Measurements from ENCODE around the gene ENKD1. TPM values are rescaled to one million over a fixed set of nuclear protein-coding genes. Genes with fewer than 3 reads are reported as not detected.

The ENKD1 gene
- total RNA-seq, 2 donors from 2014 or later = 19.0 to 21.2 TPM

DNA sequence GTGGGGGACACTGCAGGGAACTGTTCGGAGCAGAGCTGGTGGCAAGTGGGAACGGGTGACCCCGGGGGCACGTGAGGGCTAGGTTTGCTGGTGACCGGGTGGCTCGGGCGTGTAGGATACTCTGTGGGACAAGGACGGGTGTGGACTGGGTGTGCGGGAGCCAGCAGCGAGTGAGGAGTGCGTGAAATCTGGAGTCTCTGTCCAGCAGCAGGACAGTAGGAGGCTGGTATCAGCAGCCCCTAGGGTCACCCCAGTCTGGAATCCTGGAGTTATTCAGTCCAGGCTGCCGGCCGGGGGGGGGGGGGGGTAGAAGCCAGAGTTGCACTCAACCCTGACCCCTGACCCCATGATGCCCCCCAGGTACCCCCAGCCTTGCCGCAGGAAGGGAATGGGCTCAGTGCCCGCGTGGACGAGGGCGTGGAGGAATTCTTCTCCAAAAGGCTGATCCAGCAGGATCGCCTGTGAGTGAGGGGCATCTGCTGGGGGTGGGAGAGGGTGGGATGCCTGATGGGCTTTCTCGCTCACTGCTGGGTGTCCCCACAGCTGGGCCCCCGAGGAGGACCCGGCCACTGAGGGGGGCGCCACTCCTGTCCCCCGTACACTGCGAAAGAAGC lies 12.7 kb downstream of the ENKD1 start:
- Histone ChIP-seq H3K9me3 (ENCODE audit: control insufficient read depth, low read length) (no peaks in the 10 kb centered on the region), H3K9ac (ENCODE audit: extremely low read depth, low read length, poor library complexity, severe bottlenecking) (no peak overlapping the region), H3K27ac (ENCODE audit: low read depth, low read length) (no peak overlapping the region), H3K36me3 (ENCODE audit: control insufficient read depth, insufficient read depth, low read length) (peaks cover 8% of the 10 kb centered on the region), H3K4me3 (ENCODE audit: low read length) (peak overlapping the region; percentile 67), H3K4me1 (ENCODE audit: control insufficient read depth, insufficient read depth, low read length) (no peaks in the 10 kb centered on the region), H3K27me3 (ENCODE audit: control insufficient read depth, insufficient read depth, low read length, poor library complexity, severe bottlenecking) (peaks cover 7% of the 10 kb centered on the region)
- peaks cover 4% of the 10 kb centered on the region for H3K36me3 Mint-ChIP-seq (ENCODE audit: low read depth)
- WGBS, 2 experiments (ENCODE audit: insufficient coverage in 1 of 2, insufficient read length in 1 of 2) = 62 to 65% methylated on average over 20 to 25 of the region's 25 CpGs
- H3K4me1 Mint-ChIP-seq = peaks cover 2% of the 10 kb centered on the region
- peaks cover 50% of the 10 kb centered on the region for H3K27me3 Mint-ChIP-seq (ENCODE audit: insufficient read depth)
- DNase-seq = peak; percentile 62
- no peaks in the 10 kb centered on the region for H3K9me3 Mint-ChIP-seq
- no peak overlapping the region for H3K27ac Mint-ChIP-seq
- TF ChIP-seq, protein P1, sequence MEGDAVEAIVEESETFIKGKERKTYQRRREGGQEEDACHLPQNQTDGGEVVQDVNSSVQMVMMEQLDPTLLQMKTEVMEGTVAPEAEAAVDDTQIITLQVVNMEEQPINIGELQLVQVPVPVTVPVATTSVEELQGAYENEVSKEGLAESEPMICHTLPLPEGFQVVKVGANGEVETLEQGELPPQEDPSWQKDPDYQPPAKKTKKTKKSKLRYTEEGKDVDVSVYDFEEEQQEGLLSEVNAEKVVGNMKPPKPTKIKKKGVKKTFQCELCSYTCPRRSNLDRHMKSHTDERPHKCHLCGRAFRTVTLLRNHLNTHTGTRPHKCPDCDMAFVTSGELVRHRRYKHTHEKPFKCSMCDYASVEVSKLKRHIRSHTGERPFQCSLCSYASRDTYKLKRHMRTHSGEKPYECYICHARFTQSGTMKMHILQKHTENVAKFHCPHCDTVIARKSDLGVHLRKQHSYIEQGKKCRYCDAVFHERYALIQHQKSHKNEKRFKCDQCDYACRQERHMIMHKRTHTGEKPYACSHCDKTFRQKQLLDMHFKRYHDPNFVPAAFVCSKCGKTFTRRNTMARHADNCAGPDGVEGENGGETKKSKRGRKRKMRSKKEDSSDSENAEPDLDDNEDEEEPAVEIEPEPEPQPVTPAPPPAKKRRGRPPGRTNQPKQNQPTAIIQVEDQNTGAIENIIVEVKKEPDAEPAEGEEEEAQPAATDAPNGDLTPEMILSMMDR (conservative IDR thresholded peaks at IDR 0.05) = no peak
- H3K4me3 Mint-ChIP-seq = peak overlapping the region; percentile 65

DNA sequence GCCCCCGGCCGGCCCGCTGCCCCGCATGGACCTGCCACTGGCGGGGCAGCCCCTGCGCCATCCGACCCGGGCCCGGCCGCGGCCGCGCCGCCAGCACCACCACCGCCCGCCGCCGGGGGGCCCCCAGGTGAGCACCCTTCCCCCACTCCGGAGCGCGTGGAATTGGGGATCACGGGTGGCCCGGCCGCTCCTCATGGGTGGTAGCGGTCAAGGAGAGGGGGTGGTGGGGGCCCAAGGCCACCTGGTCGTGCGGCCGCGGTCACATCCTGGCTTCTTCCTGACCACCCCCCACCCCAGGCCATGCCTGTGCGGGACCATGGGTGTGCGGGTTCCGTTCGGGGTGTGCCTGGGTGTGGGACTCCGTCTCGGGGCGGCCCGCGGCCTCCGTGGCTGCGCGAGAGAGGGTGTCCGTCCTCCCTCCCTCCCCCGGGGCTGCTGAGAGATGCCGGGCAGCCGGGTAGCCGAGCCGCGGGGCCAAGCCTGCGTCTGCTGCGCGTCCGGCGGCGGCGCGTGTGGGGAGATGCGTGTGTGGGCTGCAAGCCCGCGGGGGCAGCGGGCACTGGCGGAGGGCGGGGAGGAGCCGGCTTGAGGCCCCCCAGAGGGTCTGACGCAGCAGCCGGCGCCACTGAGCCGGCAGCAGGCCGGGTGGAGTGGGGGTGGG lies 13.3 kb downstream of the ENKD1 start:
- H3K4me3 ChIP-seq (ENCODE audit: low read length) = peak overlapping the region; percentile 67
- Mint-ChIP-seq H3K27me3 (ENCODE audit: insufficient read depth) (peaks cover 56% of the 10 kb centered on the region), H3K27ac (no peak overlapping the region), H3K9me3 (no peaks in the 10 kb centered on the region), H3K36me3 (ENCODE audit: low read depth) (peaks cover 4% of the 10 kb centered on the region), H3K4me3 (peak overlapping the region; percentile 65), H3K4me1 (peaks cover 2% of the 10 kb centered on the region)
- no peak overlapping the region for H3K27ac ChIP-seq (ENCODE audit: low read depth, low read length)
- no peak overlapping the region for H3K9ac ChIP-seq (ENCODE audit: extremely low read depth, low read length, poor library complexity, severe bottlenecking)
- H3K4me1 ChIP-seq (ENCODE audit: control insufficient read depth, insufficient read depth, low read length) = no peaks in the 10 kb centered on the region
- H3K36me3 ChIP-seq (ENCODE audit: control insufficient read depth, insufficient read depth, low read length) = peaks cover 2% of the 10 kb centered on the region
- H3K9me3 ChIP-seq (ENCODE audit: control insufficient read depth, low read length) = no peaks in the 10 kb centered on the region
- H3K27me3 ChIP-seq (ENCODE audit: control insufficient read depth, insufficient read depth, low read length, poor library complexity, severe bottlenecking) = peaks cover 7% of the 10 kb centered on the region
- WGBS, 2 experiments (ENCODE audit: insufficient coverage in 1 of 2, insufficient read length in 1 of 2) = 1 to 2% methylated on average over 10 to 66 of the region's 68 CpGs
- TF ChIP-seq, protein P1 (conservative IDR thresholded peaks at IDR 0.05) = peak; percentile 74
- no peak for DNase-seq

DNA sequence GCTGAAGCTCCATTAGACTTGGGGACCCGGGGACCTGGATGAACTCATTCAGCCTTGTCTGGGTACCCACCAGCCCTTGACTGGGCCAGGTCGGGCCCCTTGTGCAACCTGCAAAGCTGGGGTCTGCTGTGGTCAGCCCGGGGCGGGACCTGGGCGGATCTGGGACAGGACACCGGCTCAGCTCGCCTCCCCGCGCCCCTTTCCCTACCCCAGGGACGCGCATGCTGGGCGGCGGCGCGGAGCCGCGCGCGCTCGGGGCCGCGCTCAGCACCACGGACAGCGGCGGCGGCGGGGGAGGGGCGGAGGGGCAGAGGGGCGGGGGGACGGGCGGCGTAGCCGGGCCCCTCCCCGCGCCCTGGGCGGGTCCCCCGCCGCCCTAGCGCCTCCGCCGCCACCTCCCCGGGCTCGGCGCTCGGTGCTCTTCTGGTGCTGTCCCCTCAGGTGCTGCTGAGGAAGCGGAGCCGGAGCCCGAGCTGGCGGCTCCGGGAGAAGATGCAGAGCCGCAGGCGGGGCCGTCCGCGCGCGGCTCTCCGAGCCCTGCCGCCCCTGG lies 13.9 kb downstream of the ENKD1 start:
- peaks cover 4% of the 10 kb centered on the region for H3K36me3 Mint-ChIP-seq (ENCODE audit: low read depth)
- H3K9me3 Mint-ChIP-seq = no peaks in the 10 kb centered on the region
- no peak overlapping the region for H3K27ac Mint-ChIP-seq
- Histone ChIP-seq H3K27ac (ENCODE audit: low read depth, low read length) (no peak overlapping the region), H3K9me3 (ENCODE audit: control insufficient read depth, low read length) (no peaks in the 10 kb centered on the region), H3K4me1 (ENCODE audit: control insufficient read depth, insufficient read depth, low read length) (no peaks in the 10 kb centered on the region), H3K9ac (ENCODE audit: extremely low read depth, low read length, poor library complexity, severe bottlenecking) (no peak overlapping the region), H3K4me3 (ENCODE audit: low read length) (no peak overlapping the region), H3K27me3 (ENCODE audit: control insufficient read depth, insufficient read depth, low read length, poor library complexity, severe bottlenecking) (peaks cover 7% of the 10 kb centered on the region), H3K36me3 (ENCODE audit: control insufficient read depth, insufficient read depth, low read length) (no peaks in the 10 kb centered on the region)
- peak; percentile 88 for DNase-seq
- H3K4me3 Mint-ChIP-seq = no peak overlapping the region
- H3K27me3 Mint-ChIP-seq (ENCODE audit: insufficient read depth) = peaks cover 62% of the 10 kb centered on the region
- H3K4me1 Mint-ChIP-seq = peaks cover 2% of the 10 kb centered on the region
- 3 to 11% methylated on average over 9 to 39 of the region's 59 CpGs for WGBS, 2 experiments (ENCODE audit: insufficient coverage in 1 of 2, insufficient read length in 1 of 2)
- TF ChIP-seq, protein P1 (conservative IDR thresholded peaks at IDR 0.05) = no peak

Data from endodermal cell (in vitro differentiated cells).